CD4-positive, alpha-beta T cell treated with Interleukin-6 for 4 hours (primary cell): ENCODE measurements around the gene AK2.

Experiments
- DNase-seq: peaks from one replicate; pipeline ENCODE4 v3.0.0-alpha.2; 2020; ENCODE audit warnings: mixed read lengths

AK2 gene

DNA sequence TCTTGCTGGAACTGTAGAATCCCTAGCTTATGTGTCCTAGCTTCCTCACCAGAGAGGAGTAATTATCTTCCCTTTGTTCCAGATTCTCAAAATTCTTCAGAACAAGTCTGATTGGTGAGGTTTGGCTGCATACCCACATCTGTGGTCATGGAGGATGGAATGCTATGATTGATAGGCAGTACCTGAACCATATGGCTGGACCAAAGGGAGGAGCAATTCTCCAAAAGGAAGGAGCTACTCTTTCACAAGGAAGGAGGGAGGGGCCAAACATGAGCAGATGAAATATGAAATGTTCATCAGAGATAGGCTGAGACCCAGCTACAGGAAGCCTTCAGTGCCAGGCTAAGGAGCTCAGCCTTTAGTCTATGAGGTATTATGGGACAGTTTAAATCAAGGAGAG lies 67.1 kb downstream of the AK2 start:
- DNase-seq: no peak

DNA sequence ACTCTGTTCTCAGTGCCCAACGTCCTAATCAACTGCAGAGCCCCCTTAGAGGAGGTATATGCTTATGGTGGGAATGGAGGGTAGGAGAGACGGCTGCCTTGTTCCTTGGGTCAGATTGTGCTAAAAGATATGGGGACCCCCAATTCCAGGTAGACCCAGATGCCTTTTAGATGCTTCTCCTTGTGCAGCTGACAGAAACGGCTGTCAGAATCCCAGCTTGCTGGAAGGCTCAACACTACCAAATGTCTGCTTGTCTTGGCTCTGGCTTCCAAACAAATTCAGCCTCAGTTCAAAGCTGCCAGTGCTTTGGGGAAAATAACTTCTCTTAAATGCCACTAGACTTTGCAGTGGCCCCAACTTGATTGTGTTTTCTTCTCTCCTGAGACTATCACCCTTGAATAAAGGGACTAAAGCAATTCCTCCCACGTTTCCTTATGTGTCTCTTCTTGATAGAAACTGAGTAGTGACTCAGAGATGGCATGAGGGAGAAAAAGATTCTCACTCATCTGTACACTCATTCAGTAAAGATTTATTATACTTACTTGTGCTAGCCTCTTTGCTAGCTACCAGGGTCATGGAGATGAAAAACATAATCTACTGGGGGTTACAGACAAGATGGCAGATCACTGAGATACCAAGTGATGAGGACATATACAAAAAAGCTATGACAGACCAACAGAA lies 68.7 kb downstream of the AK2 start:
- DNase-seq: no peak

DNA sequence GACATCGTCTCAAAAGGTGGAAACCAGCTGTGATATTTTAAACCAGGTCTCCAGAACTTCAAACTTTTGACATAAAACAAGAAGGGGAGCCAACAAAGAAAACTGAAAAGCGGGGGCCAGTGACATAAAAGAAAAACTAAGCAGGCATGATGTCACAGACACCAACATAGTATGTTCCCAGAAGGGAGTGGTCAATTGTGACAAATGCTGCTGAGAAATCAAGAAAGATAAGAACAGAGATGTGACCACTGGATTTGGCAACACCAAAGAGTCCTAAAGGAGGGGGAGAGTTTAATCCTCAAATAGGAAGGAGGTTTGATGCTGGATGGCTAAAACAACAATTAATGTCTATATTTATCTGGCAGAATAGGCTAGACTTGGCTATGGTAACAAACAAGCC lies 69.8 kb downstream of the AK2 start:
- DNase-seq: no peak

DNA sequence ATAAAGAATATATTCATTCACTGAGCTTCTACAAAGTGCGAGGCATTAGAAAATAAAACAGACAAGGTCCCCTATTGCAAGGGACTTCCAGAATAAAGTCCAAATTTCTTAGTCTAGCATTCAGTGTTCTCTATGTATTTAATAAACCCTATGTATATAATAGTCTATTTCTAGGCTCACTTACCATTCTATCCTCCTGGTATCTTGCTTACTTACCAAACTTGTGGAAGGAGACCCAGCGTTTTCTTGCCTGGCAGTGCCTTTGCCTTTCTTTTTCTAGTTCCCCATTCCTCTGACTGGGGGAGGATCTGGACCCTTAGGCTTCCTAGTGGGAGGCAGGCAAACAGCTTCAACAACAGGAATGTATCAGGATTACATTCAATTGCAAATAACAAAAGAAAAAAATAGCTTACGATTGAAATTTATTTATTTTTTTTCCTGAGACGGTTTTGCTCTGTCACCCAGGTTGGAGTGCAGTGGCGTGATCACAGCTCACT lies 71.4 kb downstream of the AK2 start:
- no peak for DNase-seq

DNA sequence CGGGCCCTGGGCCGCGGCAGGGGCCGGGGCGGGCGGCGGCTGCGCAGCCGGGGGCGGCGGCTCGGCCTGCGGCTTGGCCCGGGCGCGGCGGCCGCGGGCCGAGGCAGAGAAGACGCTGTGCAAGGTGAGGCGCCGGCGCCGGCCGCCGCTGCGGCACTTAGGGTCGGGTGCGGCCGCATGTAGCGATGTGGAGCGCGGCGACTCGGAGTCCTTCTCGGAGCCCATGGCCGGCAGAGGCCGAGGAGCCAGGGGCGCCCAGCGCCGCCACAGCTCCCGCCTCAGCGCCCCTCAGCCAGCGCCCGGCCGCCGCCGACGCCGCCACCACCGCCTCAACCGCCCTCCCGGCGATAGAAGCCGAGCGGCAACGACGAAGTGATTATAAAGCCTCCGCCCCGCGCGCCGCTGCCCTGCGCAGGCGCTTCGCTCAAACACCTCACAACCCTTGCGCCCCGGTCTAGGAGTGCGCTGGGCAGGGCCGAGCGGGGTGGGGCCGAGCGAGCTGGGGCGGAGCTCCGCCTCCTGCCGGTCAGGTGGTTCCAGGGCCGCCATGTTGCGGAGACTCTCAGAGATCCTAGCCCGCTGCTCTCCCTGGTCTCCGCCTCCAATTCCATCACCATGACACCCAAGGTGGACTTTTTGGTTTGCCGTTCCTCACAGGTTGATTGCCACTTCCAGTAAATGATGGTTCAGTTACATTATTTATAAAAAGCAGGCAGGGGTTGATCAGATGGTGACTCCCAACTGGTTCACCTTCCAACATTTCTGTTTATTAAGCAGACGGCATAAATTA lies 72.0 kb downstream of the AK2 start, which contains the start of gene RNF19B:
Gene RNF19B, minus strand, starts transcription at position 349 of the 790 bp plus-strand sequence. Its CDS starts 124 bp downstream, at position 225.
- DNase-seq: peak; percentile 96

DNA sequence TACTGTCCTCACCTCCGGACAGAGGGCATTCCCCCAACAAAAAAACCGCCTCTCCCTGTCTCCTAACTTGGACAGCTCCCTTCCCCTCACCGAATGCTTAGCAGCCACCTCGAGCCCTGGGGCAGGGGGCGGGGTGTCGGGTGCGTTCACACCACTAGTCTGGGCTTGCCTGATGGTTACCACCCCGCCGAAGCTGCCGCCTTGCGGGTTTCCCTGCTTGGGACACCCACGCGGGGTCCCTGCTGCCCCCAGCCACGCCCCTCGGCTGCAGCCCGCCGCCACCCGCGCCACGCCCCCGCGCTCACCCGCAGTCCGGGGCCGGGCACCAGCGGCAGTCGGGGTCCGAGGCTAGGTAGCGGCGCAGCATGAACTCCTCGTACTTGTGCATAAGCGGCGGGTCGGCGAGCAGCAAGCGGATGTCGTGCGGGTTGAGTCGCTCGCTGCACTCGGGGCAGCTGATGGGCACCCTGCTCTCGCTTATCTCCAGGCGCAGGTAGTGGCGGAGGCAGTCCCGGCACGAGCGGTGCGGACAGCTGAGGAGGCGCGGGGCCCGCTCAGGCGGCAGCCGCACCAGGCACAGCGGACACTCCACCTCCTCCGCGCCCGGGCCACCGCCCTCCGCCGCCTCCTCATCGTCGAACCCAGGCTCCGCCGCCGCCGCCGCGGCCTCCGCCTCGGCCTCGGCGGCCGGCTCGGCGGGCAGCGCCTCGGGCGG lies 72.8 kb downstream of the AK2 start:
- DNase-seq: peak; percentile 67

DNA sequence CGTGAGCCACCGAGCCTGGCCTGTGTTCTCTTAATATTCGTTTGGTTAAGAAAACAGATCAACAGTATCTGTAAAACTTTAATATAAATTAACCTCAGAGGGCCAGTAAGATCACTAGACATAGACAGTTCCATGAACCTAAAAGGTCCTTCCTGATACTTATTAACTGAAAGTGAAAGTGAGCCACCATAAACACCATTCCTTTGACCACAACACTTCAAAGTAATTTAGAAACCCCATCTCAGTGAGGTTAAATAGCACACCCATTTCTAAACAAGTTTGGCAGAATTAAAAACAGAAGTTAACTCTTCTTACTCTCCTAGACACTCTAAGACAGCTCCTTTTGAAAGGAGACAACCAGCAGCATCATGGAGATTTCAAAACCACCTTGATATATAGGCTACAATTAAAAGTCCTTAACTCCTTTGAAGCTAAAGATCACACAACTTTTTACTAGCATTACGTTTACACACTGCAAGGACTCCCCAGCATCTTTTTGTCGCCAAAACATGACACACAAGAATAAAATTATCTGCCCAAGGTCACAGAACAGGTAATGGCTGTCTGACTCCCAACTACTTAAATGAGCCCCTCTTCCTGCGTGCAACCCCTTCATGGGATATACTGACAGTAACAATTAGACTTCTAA lies 74.3 kb downstream of the AK2 start:
- no peak for DNase-seq

DNA sequence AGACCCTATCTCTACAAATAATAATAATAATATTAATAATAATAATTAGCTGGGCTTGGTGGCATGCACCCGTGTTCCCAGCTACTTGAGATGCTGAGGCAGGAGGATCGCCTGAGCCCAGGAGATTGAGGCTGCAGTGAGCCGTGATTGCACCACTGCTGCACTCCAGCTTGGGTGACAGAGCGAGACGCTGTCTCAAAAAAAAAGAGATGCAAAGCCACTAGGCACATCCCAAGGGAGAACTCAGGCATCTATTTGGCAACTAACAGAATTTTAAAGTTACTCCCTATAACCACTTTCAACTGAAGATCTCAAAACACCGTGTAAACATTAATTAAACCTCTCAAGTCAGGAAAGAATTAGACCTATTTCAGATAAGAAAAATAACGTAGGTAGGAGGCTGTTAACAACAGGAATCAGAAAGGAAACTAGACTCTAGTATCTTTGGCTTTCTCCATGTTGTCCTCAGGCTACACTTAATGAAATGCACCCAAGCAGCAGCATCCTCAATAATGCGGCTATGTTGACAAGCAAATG lies 75.8 kb downstream of the AK2 start:
- DNase-seq: no peak

DNA sequence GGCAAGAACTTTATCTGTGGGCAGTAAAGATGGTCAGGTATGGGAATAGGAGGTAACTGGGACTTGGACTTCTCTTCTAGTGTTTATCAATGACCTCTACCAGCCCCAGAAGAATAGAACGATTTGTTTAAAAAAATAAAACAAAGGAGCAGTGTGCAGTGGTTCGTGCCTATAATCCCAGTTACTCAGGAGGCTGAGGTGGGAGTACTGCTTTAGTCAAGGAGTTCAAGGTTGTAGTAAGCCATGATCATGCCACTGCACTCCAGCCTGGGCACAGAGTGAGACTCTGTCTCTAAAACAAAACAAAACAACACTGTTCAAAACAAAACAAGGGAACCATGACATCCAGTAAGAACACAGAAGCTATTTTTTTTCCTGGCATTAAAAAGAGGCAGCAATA lies 76.3 kb downstream of the AK2 start:
- DNase-seq: no peak

DNA sequence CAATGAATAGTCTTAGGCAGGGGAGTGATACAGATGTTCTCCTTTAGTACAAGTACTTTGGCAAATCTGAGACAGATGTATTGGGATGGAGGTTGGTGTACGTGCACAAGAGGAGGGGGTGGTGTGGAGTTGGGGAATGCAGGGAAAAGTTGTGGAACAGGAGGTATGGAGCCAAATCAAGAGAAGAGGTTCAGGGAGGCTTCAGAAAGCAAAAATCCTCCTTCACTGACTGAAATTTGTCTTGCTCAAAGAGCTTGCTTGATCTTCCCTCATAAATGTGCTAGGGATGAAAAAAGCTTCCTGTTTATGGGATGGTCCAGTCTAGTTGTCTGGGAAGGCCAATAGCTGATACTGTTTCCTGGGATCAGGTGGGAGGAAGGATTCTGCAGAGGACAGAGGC lies 77.9 kb downstream of the AK2 start:
- DNase-seq: no peak
